Measurements from ENCODE around the gene KCNQ1.

Gene KCNQ1

GRCh38 chr11:2521081-2521732 is 76.4 kb downstream of the KCNQ1 start:
- no peak for DNase-seq (ENCODE audit: insufficient read length, low spot score)
- no peak for FAIRE-seq

- FAIRE-seq (no peak), DNase-seq (ENCODE audit: insufficient read length, low spot score) (no peak)
These were observed 77.2 kb downstream of the KCNQ1 start for GRCh38 chr11:2521733-2522630.

- FAIRE-seq (no peak), DNase-seq (ENCODE audit: insufficient read length, low spot score) (no peak)
These were observed 77.9 kb downstream of the KCNQ1 start for GRCh38 chr11:2522631-2523255.

GRCh38 chr11:2523821-2524391 is 79.1 kb downstream of the KCNQ1 start:
- FAIRE-seq = no peak
- no peak for DNase-seq (ENCODE audit: insufficient read length, low spot score)

DNA sequence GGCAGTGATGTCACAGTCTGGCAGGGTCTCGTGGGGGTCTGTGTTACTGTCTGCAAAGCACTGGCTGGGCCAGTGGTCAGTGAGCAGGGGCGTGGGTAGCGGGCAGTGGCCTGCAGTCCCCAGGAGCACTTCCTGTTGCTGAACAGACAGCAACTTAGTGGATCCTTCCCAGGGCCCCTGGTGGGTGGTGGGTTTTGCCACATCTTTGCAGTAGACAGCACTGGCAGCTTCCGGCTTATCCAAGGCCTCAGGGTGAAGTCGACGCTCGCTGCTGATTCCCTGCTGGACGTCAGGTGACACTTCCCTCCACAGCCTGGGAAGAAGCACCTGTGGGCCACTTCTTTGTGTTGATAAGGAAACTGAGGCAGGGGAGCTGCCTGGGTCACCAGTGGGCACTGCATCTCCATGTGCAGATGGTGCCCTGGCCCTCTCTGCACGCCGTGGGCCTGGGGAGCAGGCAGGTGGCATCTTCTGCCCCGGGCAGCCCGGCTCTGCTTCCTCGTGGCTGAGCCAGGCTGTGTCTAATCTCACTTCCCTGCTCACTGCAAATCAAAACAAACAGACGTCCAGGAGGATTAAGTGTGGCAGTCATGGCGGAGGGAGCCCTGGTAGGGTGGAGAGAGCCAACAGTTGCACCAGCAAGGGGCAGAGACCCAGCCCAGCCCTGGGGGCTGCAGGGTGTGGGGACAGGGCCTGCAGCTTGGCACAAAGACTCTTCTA is 79.8 kb downstream of the KCNQ1 start:
- DNase-seq (ENCODE audit: insufficient read length, low spot score) = no peak
- no peak for FAIRE-seq

DNA sequence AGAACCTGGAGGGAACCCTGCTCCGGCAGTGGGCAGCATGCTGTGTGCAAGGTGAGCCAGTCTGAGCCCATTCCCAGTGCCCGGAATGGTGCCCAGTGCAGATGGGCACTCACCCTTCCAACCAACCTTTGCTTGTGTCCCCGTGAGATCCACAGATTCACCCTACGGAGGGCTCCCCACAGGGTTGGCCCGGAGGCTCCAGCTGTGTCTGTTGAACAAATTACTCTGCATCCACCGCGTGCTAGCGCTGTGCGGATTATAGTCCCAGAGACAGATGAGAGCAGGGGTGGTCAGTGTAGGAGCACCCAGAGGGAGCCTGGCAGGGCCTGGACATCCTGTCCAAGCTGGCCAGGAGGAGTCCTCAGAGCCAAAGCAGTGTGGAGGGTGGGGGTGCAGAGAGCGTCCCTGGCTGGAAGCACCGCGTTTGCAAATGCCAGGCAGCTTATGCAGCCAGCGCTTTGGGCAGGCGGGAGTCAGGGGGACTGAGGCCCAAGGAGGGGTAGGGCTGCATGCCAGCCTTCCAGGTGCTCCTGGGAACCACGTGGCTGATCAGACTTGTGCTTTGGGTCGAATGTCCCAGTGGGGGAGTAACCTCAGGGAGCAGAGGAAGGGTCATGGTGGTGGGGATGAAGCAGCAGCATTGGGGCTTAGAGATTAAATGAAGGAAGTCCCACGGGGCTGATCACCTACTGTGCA is 80.5 kb downstream of the KCNQ1 start:
- DNase-seq (ENCODE audit: insufficient read length, low spot score) (no peak), FAIRE-seq (no peak)

DNA sequence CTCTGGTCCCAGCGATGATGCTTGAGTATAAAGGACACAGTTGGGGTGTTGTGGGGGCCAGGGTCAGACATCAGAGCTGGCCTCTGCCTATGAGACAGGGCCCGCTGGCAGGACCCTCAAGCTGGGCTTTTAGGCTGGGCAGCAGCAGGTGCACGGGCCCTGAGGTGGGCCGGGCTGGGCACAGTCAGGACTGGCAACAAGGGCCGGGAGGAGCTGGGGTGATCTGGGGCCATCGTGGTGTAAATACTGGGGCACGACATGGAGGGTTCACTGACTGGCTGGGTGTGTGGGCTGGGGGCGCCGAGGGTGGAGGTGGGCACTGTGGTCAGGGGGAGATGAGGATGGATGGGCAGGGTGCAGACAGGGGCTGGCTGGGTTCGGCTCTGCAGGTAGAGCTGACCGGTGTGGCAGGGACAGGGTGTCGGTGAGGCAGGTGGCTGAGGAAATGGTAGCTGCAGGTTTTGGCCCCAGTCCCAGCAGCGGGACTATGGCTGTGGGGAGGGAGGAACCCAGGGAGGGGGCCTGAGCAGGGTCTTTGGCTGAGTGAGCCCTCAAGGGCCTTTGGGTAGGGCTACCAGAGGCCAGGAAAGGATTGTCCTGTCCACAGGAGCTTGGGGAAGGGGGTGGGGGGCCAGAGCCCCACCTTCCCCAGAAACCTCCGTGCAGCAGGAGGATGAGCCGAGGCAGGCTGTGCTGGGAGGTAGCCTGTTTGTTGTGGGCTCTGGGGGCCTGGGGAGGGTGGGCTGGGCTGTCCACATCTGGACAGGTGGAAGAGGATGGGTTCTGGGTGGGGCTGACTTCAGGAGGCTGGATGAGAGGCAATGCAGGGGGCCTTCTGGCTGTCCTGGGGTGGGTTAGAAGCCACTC is 81.4 kb downstream of the KCNQ1 start:
- DNase-seq (ENCODE audit: insufficient read length, low spot score) (no peak), FAIRE-seq (no peak)

DNA sequence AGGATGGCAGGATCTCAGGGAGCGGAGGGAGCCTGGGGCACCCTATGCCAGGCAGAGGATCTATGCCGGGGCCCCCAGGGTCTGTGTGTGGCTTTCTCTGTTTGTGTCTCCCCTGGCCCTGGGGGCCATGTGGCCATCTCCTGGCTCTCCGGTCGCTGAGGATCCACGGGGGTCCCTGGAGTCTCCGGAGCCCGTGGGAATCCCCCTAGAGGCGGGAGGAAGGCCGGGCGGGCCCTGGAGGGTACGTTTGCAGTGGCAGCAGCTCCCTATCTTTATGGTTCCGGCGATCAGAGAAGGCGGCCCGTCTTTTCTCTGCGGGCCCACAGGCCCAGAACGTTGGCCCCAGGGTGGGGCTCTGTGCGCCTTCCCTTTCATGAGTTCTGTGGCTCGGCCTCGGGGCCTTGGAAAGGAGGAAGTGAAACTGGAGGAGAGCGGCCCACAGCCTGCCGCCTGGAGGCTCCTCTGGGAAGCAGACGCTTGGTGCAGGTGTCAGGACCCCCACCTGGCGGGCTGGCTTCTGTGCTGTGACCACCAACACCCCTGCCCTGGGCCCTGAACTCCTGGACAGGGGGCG is 82.1 kb downstream of the KCNQ1 start:
- DNase-seq (ENCODE audit: insufficient read length, low spot score) (no peak), FAIRE-seq (no peak)

DNA sequence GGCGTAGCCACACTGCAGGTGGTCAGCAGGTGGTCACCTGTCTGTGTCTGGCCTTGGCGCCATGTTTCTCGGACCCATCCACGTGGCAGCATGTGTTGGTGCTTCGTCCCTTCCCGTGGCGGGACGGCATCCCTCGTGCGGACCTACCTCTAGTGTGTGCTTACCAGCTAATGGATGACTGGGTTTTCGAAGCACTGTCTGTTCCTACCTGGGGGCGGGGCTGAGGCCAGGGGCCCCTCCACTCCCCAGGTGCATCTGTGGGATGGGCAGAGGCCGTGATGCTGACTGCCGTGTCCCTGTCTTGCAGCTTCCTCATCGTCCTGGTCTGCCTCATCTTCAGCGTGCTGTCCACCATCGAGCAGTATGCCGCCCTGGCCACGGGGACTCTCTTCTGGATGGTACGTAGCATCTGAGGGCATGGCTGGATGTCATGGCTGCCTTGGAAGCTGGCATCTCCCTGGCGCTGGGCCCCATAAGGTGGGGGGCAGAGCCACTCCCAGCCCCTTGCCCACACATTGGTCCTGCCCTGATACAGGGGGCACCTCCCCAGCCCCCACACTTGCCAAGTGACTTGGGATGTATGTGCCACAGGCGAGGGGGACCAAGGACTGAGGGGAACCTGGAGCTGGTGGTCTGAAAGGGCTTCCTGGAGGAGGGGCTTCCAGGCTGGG is 82.9 kb downstream of the KCNQ1 start:
- FAIRE-seq (no peak), DNase-seq (ENCODE audit: insufficient read length, low spot score) (no peak)

GRCh38 chr11:2528301-2529050 is 83.7 kb downstream of the KCNQ1 start:
- DNase-seq (ENCODE audit: insufficient read length, low spot score) (no peak), FAIRE-seq (no peak)

DNA sequence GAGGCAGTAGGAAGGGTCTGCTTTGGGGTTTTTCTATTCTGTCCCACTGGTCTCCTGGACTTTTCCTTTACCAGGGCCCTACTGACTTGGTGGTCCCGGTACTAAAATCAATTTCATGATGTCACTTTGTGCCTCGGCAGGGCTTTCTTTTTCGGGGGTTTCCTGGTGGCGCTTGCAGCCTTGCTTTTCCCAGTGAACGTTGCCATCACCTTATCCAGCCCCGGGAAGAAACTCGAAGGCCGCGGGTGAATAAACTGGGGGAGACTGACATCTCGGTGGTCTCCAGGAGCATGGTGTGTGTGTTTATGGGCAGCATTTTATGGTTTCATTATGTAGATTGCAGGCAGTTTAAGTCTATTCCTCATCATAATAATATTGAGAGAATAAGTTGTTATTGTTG is 84.4 kb downstream of the KCNQ1 start:
- DNase-seq (ENCODE audit: insufficient read length, low spot score) = no peak
- no peak for FAIRE-seq

DNA sequence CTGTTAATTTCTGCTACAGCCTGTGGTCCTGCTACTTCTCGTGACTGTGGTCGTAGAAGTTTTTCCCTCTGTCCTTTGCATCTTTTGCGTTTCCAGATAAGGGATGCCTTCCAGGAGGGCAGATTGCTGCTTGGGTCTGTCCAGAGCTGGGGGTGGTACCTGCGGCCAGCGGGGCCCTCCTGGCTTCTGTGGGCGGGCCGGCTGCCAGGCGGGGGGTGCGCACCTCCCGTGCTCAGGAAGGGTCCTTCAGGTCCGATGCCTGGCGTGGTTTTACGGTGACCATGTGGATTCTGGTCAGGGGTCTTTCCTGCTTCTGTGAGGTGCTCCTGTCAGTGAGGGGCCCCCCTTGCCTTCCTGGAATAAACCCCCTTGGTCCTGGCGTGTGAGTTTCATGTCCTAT is 84.8 kb downstream of the KCNQ1 start:
- DNase-seq (ENCODE audit: insufficient read length, low spot score) (no peak), FAIRE-seq (no peak)

DNA sequence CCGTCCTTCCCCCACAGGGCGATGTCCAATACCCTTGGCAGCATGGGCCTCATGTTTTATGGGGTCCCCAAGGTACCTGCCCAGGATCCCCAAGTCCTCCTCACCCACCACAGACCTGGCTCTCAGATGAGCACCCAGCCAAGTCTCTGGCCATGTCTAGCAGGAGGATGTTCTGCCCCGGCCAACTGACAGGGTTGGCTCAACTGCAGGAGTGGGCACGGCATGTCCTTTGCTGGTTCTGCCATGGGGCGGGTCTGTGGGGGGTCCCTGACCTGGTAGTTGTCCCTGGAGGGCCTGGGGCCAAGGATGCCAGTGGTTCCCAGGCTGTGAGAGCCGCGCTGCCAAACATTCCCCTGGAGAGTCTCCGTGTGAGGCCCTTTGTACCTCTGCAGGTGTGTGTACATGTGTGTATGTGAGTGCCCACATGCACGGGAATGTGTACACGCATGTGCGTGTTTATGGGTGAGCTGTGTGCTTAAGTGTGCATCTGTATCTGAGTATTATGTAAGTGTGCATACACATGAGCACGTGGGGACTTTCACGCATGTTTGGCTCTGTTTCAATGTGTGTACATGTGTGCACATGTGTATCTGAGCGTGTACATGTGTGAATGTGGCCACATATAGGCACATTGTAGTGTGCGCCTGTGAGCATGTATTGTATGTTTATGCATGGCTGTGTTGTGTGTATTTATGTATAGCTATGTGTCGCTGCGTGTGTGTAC is 85.5 kb downstream of the KCNQ1 start:
- DNase-seq (ENCODE audit: insufficient read length, low spot score) = no peak
- FAIRE-seq = peak; percentile 82

- no peak for DNase-seq (ENCODE audit: insufficient read length, low spot score)
- FAIRE-seq = no peak
These were observed 86.0 kb downstream of the KCNQ1 start for GRCh38 chr11:2530855-2531200.

GRCh38 chr11:2531277-2531986 is 86.6 kb downstream of the KCNQ1 start:
- DNase-seq (ENCODE audit: insufficient read length, low spot score) (peak; percentile 79), FAIRE-seq (peak; percentile 81)

- DNase-seq (ENCODE audit: insufficient read length, low spot score) (no peak), FAIRE-seq (no peak)
These were observed 87.3 kb downstream of the KCNQ1 start for GRCh38 chr11:2531987-2532703.

Data from HTR-8/SVneo (cell line).